ENCODE data around the gene ID2.

ID2 gene

GRCh38 chr2:8671176-8671575, 10.7 kb upstream of the ID2 start:
- DNase-seq, result no peak

- no peak for DNase-seq
Measured at GRCh38 chr2:8671802-8672201, 10.1 kb upstream of the ID2 start.

GRCh38 chr2:8672940-8673339, 8.9 kb upstream of the ID2 start:
- no peak for DNase-seq

- DNase-seq, result no peak
Measured at GRCh38 chr2:8673381-8673780, 8.5 kb upstream of the ID2 start.

- no peak for DNase-seq
Measured at GRCh38 chr2:8674420-8675009, 7.3 kb upstream of the ID2 start.

- DNase-seq, result no peak
Measured at GRCh38 chr2:8675543-8675942, 6.3 kb upstream of the ID2 start.

- peak; percentile 22 for DNase-seq
Measured at GRCh38 chr2:8676191-8676920, 5.5 kb upstream of the ID2 start.

- DNase-seq, result peak; percentile 13
Measured at GRCh38 chr2:8676921-8677645, 4.8 kb upstream of the ID2 start.

- peak; percentile 67 for DNase-seq
Measured at GRCh38 chr2:8677646-8678592, 3.9 kb upstream of the ID2 start.

GRCh38 chr2:8678731-8679566, 2.9 kb upstream of the ID2 start:
- peak; percentile 94 for DNase-seq

GRCh38 chr2:8679567-8679826, 2.4 kb upstream of the ID2 start:
- no peak for DNase-seq

- no peak for DNase-seq
Measured at GRCh38 chr2:8679827-8680731, 1.8 kb upstream of the ID2 start.

- DNase-seq, result peak; percentile 65
Measured at GRCh38 chr2:8680822-8681760, 765 bp upstream of the ID2 start.

- peak; percentile 40 for DNase-seq
Measured at GRCh38 chr2:8682719-8683667, 1.1 kb downstream of the ID2 start.

GRCh38 chr2:8684540-8684877, 2.7 kb downstream of the ID2 start:
- DNase-seq, result peak; percentile 22

- DNase-seq, result peak; percentile 42
Measured at GRCh38 chr2:8684878-8685696, 3.2 kb downstream of the ID2 start.

GRCh38 chr2:8685697-8686358, 4.0 kb downstream of the ID2 start:
- peak; percentile 48 for DNase-seq
